Mesendoderm (in vitro differentiated cells): Measurements from ENCODE around the gene TDRD3.

Source experiments
- DNase-seq: peaks from one replicate; pipeline ENCODE4 v3.0.0; 2013
- H2AK5ac ChIP-seq: 2 replicates; pipeline ENCODE4 v1.6.1; 2013; ENCODE audit warnings: low read length, inconsistent platforms
- H2BK120ac ChIP-seq: 2 replicates; pipeline ENCODE4 v1.6.1; 2013; ENCODE audit warnings: low read depth, mild to moderate bottlenecking, low read length, moderate library complexity, mixed read lengths
- H2BK15ac ChIP-seq: replicated peaks from 2 replicates; pipeline ENCODE4 v1.6.1; 2013; ENCODE audit warnings: low read depth, mild to moderate bottlenecking, moderate library complexity
- H2BK5ac ChIP-seq: 2 replicates; pipeline ENCODE4 v1.6.1; 2013; ENCODE audit warnings: low read length, inconsistent platforms
- H3K18ac ChIP-seq: 2 replicates; pipeline ENCODE4 v1.6.1; 2013; ENCODE audit warnings: mild to moderate bottlenecking, low read length, mixed read lengths
- H3K23ac ChIP-seq: one replicate; pipeline ENCODE4 v1.6.1; 2013; ENCODE audit warnings: low read length
- H3K27ac ChIP-seq: 2 replicates; pipeline ENCODE4 v1.5.1; 2013; ENCODE audit warnings: low read depth, mild to moderate bottlenecking, inconsistent platforms, low read length, moderate library complexity
- H3K27me3 ChIP-seq: 2 replicates; pipeline ENCODE4 v1.6.1; 2013; ENCODE audit warnings: low read length, control low read depth, mild to moderate bottlenecking, inconsistent platforms; ENCODE audit not compliant: insufficient read depth, poor library complexity
- H3K36me3 ChIP-seq: 2 replicates; pipeline ENCODE4 v1.6.1; 2013; ENCODE audit warnings: low read length, inconsistent platforms; ENCODE audit not compliant: control insufficient read depth, insufficient read depth
- H3K4ac ChIP-seq: one replicate; pipeline ENCODE4 v1.6.1; 2013; ENCODE audit warnings: low read depth, mild to moderate bottlenecking, low read length, moderate library complexity
- H3K4me1 ChIP-seq: 2 replicates; pipeline ENCODE4 v1.6.1; 2013; ENCODE audit warnings: low read depth, low read length, inconsistent platforms; ENCODE audit not compliant: control insufficient read depth
- H3K4me2 ChIP-seq: 2 replicates; pipeline ENCODE4 v1.6.1; 2013; ENCODE audit warnings: low read length
- H3K4me3 ChIP-seq: 2 replicates; pipeline ENCODE4 v1.5.1; 2013; ENCODE audit warnings: mild to moderate bottlenecking, low read length
- H3K56ac ChIP-seq: one replicate; pipeline ENCODE4 v1.6.1; 2013; ENCODE audit warnings: low read length
- H3K79me1 ChIP-seq: 2 replicates; pipeline ENCODE4 v1.6.1; 2013; ENCODE audit warnings: low read length, inconsistent platforms
- H3K79me2 ChIP-seq: 2 replicates; pipeline ENCODE4 v1.6.1; 2013; ENCODE audit warnings: mild to moderate bottlenecking, low read length; ENCODE audit not compliant: control insufficient read depth, insufficient read depth
- H3K9ac ChIP-seq: 2 replicates; pipeline ENCODE4 v1.6.1; 2013; ENCODE audit warnings: low read length, inconsistent platforms
- H4K5ac ChIP-seq: one replicate; pipeline ENCODE4 v1.6.1; 2013; ENCODE audit warnings: low read length
- H4K8ac ChIP-seq: one replicate; pipeline ENCODE4 v1.6.1; 2013; ENCODE audit warnings: low read depth, mild to moderate bottlenecking, control low read depth, low read length, moderate library complexity
- WGBS: extraction: QIAGEN DNeasy Blood & Tissue Kit; methylation state at CpG from one replicate; pipeline ENCODE4 v1.1.7; 2013; ENCODE audit warnings: low lambda C conversion rate, missing lambda C conversion rate; ENCODE audit not compliant: insufficient coverage; ENCODE audit errors: extremely low coverage; 5-methylcytosine and 5-hydroxymethylcytosine counted together

The TDRD3 gene

GRCh38 chr13:60604058-60604457 lies 207.0 kb downstream of the TDRD3 start:
- Histone ChIP-seq H3K4ac (no peak overlapping the region), H4K5ac (no peak overlapping the region), H3K27ac (no peak overlapping the region), H3K56ac (no peak overlapping the region), H4K8ac (no peak overlapping the region), H3K4me2 (no peak overlapping the region), H3K27me3 (no peaks in the 10 kb centered on the region), H3K9ac (no peak overlapping the region), H3K4me3 (no peak overlapping the region), H3K18ac (no peak overlapping the region), H3K79me2 (no peaks in the 10 kb centered on the region), H3K79me1 (no peaks in the 10 kb centered on the region), H2BK120ac (no peak overlapping the region), H2AK5ac (no peak overlapping the region), H2BK15ac (no peak overlapping the region), H3K4me1 (no peaks in the 10 kb centered on the region), H3K23ac (no peak overlapping the region), H2BK5ac (no peak overlapping the region), H3K36me3 (no peaks in the 10 kb centered on the region)
- DNase-seq = no peak
- no CpG with 5 or more reads among the region's 6 CpGs for WGBS

- H2AK5ac ChIP-seq = no peak overlapping the region
- no peaks in the 10 kb centered on the region for H3K36me3 ChIP-seq
- no peaks in the 10 kb centered on the region for H3K79me2 ChIP-seq
- H3K23ac ChIP-seq = no peak overlapping the region
- H3K56ac ChIP-seq = no peak overlapping the region
- H3K27me3 ChIP-seq = no peaks in the 10 kb centered on the region
- no peak overlapping the region for H2BK15ac ChIP-seq
- no peak overlapping the region for H3K27ac ChIP-seq
- no peak overlapping the region for H3K4me2 ChIP-seq
- H3K4ac ChIP-seq = no peak overlapping the region
- H3K4me3 ChIP-seq = no peak overlapping the region
- H4K5ac ChIP-seq = no peak overlapping the region
- H4K8ac ChIP-seq = no peak overlapping the region
- no peak overlapping the region for H2BK5ac ChIP-seq
- H3K9ac ChIP-seq = no peak overlapping the region
- H3K4me1 ChIP-seq = no peaks in the 10 kb centered on the region
- WGBS = no CpG with 5 or more reads among the region's 4 CpGs
- H3K18ac ChIP-seq = no peak overlapping the region
- H2BK120ac ChIP-seq = no peak overlapping the region
- no peak for DNase-seq
- no peaks in the 10 kb centered on the region for H3K79me1 ChIP-seq
Observed at GRCh38 chr13:60608954-60609353, 211.9 kb downstream of the TDRD3 start.

- H4K8ac ChIP-seq = no peak overlapping the region
- no peaks in the 10 kb centered on the region for H3K36me3 ChIP-seq
- H3K4me3 ChIP-seq = no peak overlapping the region
- no peak overlapping the region for H3K56ac ChIP-seq
- no peak overlapping the region for H2BK15ac ChIP-seq
- no peak overlapping the region for H2BK5ac ChIP-seq
- no peak overlapping the region for H3K4ac ChIP-seq
- no peak for DNase-seq
- H3K18ac ChIP-seq = no peak overlapping the region
- H2BK120ac ChIP-seq = no peak overlapping the region
- H2AK5ac ChIP-seq = no peak overlapping the region
- H4K5ac ChIP-seq = no peak overlapping the region
- WGBS = no CpG with 5 or more reads among the region's 2 CpGs
- H3K4me2 ChIP-seq = no peak overlapping the region
- H3K79me1 ChIP-seq = no peaks in the 10 kb centered on the region
- no peaks in the 10 kb centered on the region for H3K79me2 ChIP-seq
- H3K4me1 ChIP-seq = no peaks in the 10 kb centered on the region
- H3K27me3 ChIP-seq = no peaks in the 10 kb centered on the region
- no peak overlapping the region for H3K23ac ChIP-seq
- no peak overlapping the region for H3K9ac ChIP-seq
- no peak overlapping the region for H3K27ac ChIP-seq
Observed at GRCh38 chr13:60611523-60611922, 214.5 kb downstream of the TDRD3 start.

- Histone ChIP-seq H3K56ac (no peak overlapping the region), H3K79me1 (no peaks in the 10 kb centered on the region), H3K79me2 (no peaks in the 10 kb centered on the region), H2BK5ac (no peak overlapping the region), H3K4me1 (no peaks in the 10 kb centered on the region), H2BK15ac (no peak overlapping the region), H3K23ac (no peak overlapping the region), H3K9ac (no peak overlapping the region), H4K5ac (no peak overlapping the region), H3K4me2 (no peak overlapping the region), H3K18ac (no peak overlapping the region), H3K27ac (no peak overlapping the region), H4K8ac (no peak overlapping the region), H3K27me3 (no peaks in the 10 kb centered on the region), H3K4me3 (no peak overlapping the region), H2BK120ac (no peak overlapping the region), H3K36me3 (no peaks in the 10 kb centered on the region), H2AK5ac (no peak overlapping the region), H3K4ac (no peak overlapping the region)
- WGBS = no CpG with 5 or more reads among the region's 3 CpGs
- no peak for DNase-seq
Observed at GRCh38 chr13:60612593-60612992, 215.6 kb downstream of the TDRD3 start.

- Histone ChIP-seq H3K79me1 (no peaks in the 10 kb centered on the region), H2BK120ac (no peak overlapping the region), H3K4me2 (no peak overlapping the region), H3K56ac (no peak overlapping the region), H3K9ac (no peak overlapping the region), H2AK5ac (no peak overlapping the region), H4K8ac (no peak overlapping the region), H3K4ac (no peak overlapping the region), H3K4me3 (no peak overlapping the region), H3K4me1 (no peaks in the 10 kb centered on the region), H4K5ac (no peak overlapping the region), H2BK15ac (no peak overlapping the region), H3K18ac (no peak overlapping the region), H3K27ac (no peak overlapping the region), H3K36me3 (no peaks in the 10 kb centered on the region), H3K23ac (no peak overlapping the region), H3K27me3 (no peaks in the 10 kb centered on the region), H3K79me2 (no peaks in the 10 kb centered on the region), H2BK5ac (no peak overlapping the region)
- no peak for DNase-seq
- no CpG with 5 or more reads among the region's 1 CpG for WGBS
Observed at GRCh38 chr13:60613080-60613479, 216.1 kb downstream of the TDRD3 start.

- H3K79me1 ChIP-seq = no peaks in the 10 kb centered on the region
- no peak overlapping the region for H3K4ac ChIP-seq
- H3K27me3 ChIP-seq = no peaks in the 10 kb centered on the region
- H3K4me1 ChIP-seq = no peaks in the 10 kb centered on the region
- H3K36me3 ChIP-seq = no peaks in the 10 kb centered on the region
- no peak overlapping the region for H2BK15ac ChIP-seq
- H3K4me3 ChIP-seq = no peak overlapping the region
- H3K4me2 ChIP-seq = no peak overlapping the region
- H3K79me2 ChIP-seq = no peaks in the 10 kb centered on the region
- no peak overlapping the region for H2BK120ac ChIP-seq
- DNase-seq = peak; percentile 80
- H4K8ac ChIP-seq = no peak overlapping the region
- H4K5ac ChIP-seq = no peak overlapping the region
- no peak overlapping the region for H2AK5ac ChIP-seq
- no peak overlapping the region for H3K9ac ChIP-seq
- H3K56ac ChIP-seq = no peak overlapping the region
- no peak overlapping the region for H2BK5ac ChIP-seq
- whole genome bisulfite sequencing = no CpG with 5 or more reads among the region's 4 CpGs
- no peak overlapping the region for H3K23ac ChIP-seq
- no peak overlapping the region for H3K27ac ChIP-seq
- H3K18ac ChIP-seq = no peak overlapping the region
Observed at GRCh38 chr13:60617991-60618733, 221.1 kb downstream of the TDRD3 start.
